ENCODE results near the gene C1RL. TPM values are rescaled to one million over a fixed set of nuclear protein-coding genes. Genes with fewer than 3 reads are reported as not detected.

Gene C1RL, protein sequence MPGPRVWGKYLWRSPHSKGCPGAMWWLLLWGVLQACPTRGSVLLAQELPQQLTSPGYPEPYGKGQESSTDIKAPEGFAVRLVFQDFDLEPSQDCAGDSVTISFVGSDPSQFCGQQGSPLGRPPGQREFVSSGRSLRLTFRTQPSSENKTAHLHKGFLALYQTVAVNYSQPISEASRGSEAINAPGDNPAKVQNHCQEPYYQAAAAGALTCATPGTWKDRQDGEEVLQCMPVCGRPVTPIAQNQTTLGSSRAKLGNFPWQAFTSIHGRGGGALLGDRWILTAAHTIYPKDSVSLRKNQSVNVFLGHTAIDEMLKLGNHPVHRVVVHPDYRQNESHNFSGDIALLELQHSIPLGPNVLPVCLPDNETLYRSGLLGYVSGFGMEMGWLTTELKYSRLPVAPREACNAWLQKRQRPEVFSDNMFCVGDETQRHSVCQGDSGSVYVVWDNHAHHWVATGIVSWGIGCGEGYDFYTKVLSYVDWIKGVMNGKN
- total RNA-seq (2014; rRNA removed; shearing (Covaris generic)) (2.9 and 3.0 TPM in 2 replicates), total RNA-seq (2022) (7.3 and 10.4 TPM in 2 replicates), Bru-seq, nascent RNA (percentile 47 among the genes with signal in this experiment), BruChase-seq, experiment 1, labeled RNA remaining after a 6-hour chase (percentile 53 among the genes with signal in this experiment), BruChase-seq, experiment 2, labeled RNA remaining after a 2-hour chase (percentile 46 among the genes with signal in this experiment)
- long read RNA-seq, partial matches to known transcripts: 1 of 1 reads
- long read RNA-seq, other reads (novel, unspliced or antisense): 0 of 1 reads

DNA sequence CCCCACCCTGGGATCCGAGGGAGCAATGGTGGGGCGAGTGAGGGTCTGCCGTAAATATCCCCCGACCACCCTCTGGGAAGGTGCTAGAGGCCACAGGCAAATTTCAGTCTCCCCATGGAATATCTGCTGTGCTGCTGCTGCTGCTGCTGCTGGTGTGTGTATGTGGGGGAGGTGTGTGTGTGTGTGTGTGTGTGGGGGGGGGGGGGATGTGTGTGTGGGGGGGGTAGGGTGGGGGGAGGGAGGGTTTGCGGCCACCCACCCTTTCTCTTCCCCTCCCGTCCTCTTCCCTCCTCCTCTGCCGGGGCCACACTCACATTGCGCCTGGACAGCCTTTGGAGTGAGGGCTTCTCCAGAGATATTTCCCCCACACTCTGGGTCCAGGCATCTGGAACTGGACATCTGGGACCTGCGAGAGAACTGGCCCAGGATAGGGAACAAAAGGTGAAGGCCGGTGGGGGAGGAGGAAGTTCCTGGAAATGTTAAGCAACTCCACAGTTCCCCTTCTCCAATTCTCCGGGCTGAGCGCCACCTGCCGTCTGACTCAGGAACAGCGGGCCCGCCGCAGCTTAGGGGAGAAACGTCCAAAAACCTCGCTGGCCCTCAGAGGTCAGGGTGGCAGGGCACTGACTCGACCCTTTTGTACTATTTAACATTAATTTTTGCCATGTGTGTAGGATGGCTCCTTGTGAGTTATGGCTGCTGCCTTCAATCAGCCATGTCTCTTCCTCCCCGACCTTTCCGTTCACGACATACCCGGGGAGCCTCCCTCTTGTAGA is at the start of gene C1RL:
Gene C1RL, minus strand, starts transcription at position 419 of the 776 bp plus-strand sequence. Its CDS starts 34 bp downstream, at position 385.
- no peak within 1 kb of the TSS for H3K27ac ChIP-seq (ENCODE audit: low read depth, low read length, poor library complexity, severe bottlenecking)
- DNase-seq (ENCODE audit: low spot score): peak; percentile 72
- H3K4me1 ChIP-seq (ENCODE audit: insufficient read depth, low read length, poor library complexity, severe bottlenecking): peaks cover 10% of the 10 kb centered on the region
- peak within 1 kb of the TSS; percentile 65 for H3K4me3 ChIP-seq (ENCODE audit: low read depth, low read length, poor library complexity, severe bottlenecking)
- peaks cover 16% of the 10 kb centered on the region for H3K9me3 ChIP-seq (ENCODE audit: low read length)
- no TSS peak for BruUV-seq (replicated peaks)
- no peaks in the 10 kb centered on the region for H3K36me3 ChIP-seq (ENCODE audit: insufficient read depth, low read length)
- H3K9me2 ChIP-seq (ENCODE audit: insufficient read depth, low read length): no peaks in the 10 kb centered on the region
- TF ChIP-seq EZH2phosphoT487 (IDR thresholded peaks at IDR 0.05; ENCODE audit: borderline replicate concordance, low read depth, low read length): no peak
- TF ChIP-seq, protein P1, sequence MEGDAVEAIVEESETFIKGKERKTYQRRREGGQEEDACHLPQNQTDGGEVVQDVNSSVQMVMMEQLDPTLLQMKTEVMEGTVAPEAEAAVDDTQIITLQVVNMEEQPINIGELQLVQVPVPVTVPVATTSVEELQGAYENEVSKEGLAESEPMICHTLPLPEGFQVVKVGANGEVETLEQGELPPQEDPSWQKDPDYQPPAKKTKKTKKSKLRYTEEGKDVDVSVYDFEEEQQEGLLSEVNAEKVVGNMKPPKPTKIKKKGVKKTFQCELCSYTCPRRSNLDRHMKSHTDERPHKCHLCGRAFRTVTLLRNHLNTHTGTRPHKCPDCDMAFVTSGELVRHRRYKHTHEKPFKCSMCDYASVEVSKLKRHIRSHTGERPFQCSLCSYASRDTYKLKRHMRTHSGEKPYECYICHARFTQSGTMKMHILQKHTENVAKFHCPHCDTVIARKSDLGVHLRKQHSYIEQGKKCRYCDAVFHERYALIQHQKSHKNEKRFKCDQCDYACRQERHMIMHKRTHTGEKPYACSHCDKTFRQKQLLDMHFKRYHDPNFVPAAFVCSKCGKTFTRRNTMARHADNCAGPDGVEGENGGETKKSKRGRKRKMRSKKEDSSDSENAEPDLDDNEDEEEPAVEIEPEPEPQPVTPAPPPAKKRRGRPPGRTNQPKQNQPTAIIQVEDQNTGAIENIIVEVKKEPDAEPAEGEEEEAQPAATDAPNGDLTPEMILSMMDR (conservative IDR thresholded peaks at IDR 0.05; ENCODE audit: low read length): peak; percentile 91
- peak within 1 kb of the TSS; percentile 71 for H3K4me2 ChIP-seq (ENCODE audit: low read length)
- no peaks in the 10 kb centered on the region for H3K79me2 ChIP-seq (ENCODE audit: insufficient read depth, low read depth, low read length)
- intact Hi-C loops (cut with micrococcal nuclease; ENCODE audit: unreplicated experiment): loop anchor here (2.0 to 5.0 kb wide), 4 partner anchors 92 to 237 kb away; partner anchors contain the start of genes C12orf57, LPCAT3 and SPSB2
- no peaks in the 10 kb centered on the region for H4K20me1 ChIP-seq (ENCODE audit: insufficient read depth, low read length)
- POLR2A ChIA-PET: interaction anchor here (0.6 to 3.1 kb wide), 5 partner anchors 12 to 258 kb away, joined by 4 to 18 read pairs (median 4); partner anchors contain the start of genes C12orf57, CDCA3, RNU7-1 and USP5
- peak within 1 kb of the TSS; percentile 84 for H2AFZ ChIP-seq (ENCODE audit: low read length)
- CTCF ChIA-PET (ENCODE audit: unreplicated experiment): interaction anchor here (0.6 kb wide), 1 partner anchor 129 kb away, joined by 3 read pairs; no protein-coding TSS in a partner anchor

DNA sequence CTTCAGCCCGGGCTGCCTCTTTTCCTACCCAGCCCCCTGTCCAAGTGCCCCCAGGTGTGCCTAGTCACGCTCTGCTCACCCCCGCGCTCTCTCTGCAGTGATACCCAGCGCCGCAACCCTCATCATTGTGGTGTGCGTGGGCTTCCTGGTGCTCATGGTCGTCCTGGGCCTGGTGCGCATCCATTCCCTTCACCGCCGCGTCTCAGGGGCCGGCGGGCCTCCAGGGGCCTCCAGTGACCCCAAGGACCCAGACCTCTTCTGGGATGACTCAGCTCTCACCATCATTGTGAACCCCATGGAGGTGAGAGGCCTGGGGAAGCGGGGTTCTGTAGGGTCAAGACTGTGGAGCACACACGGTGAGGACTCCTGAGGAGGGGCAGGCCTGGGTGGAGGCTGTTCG is 48.4 kb upstream of the C1RL start:
- H3K4me3 ChIP-seq (ENCODE audit: low read depth, low read length, poor library complexity, severe bottlenecking): no peak overlapping the region
- intact Hi-C loops (cut with micrococcal nuclease; ENCODE audit: unreplicated experiment): no loop called here
- H3K79me2 ChIP-seq (ENCODE audit: insufficient read depth, low read depth, low read length): no peaks in the 10 kb centered on the region
- no peak overlapping the region for H3K4me2 ChIP-seq (ENCODE audit: low read length)
- no TSS peak for BruUV-seq (replicated peaks)
- no peaks in the 10 kb centered on the region for H3K4me1 ChIP-seq (ENCODE audit: insufficient read depth, low read length, poor library complexity, severe bottlenecking)
- DNase-seq (ENCODE audit: low spot score): no peak
- no peaks in the 10 kb centered on the region for H3K9me3 ChIP-seq (ENCODE audit: low read length)
- H3K9me2 ChIP-seq (ENCODE audit: insufficient read depth, low read length): no peaks in the 10 kb centered on the region
- no peaks in the 10 kb centered on the region for H3K36me3 ChIP-seq (ENCODE audit: insufficient read depth, low read length)
- no peaks in the 10 kb centered on the region for H4K20me1 ChIP-seq (ENCODE audit: insufficient read depth, low read length)
- no peak overlapping the region for H3K27ac ChIP-seq (ENCODE audit: low read depth, low read length, poor library complexity, severe bottlenecking)
- ChIA-PET CTCF (ENCODE audit: unreplicated experiment) (no interaction called here), POLR2A (no interaction called here)
- TF ChIP-seq, protein P1 (conservative IDR thresholded peaks at IDR 0.05; ENCODE audit: low read length): no peak
- no peak for TF ChIP-seq EZH2phosphoT487 (IDR thresholded peaks at IDR 0.05; ENCODE audit: borderline replicate concordance, low read depth, low read length)
- H2AFZ ChIP-seq (ENCODE audit: low read length): no peak overlapping the region
